Inferior parietal cortex (tissue), 1 donor: ENCODE measurements around the gene CENPW.

Source experiments
- DNase-seq: peaks from one replicate; pipeline ENCODE4 v3.0.0-alpha.2; 2016; ENCODE audit errors: extremely low spot score

The CENPW gene

DNA sequence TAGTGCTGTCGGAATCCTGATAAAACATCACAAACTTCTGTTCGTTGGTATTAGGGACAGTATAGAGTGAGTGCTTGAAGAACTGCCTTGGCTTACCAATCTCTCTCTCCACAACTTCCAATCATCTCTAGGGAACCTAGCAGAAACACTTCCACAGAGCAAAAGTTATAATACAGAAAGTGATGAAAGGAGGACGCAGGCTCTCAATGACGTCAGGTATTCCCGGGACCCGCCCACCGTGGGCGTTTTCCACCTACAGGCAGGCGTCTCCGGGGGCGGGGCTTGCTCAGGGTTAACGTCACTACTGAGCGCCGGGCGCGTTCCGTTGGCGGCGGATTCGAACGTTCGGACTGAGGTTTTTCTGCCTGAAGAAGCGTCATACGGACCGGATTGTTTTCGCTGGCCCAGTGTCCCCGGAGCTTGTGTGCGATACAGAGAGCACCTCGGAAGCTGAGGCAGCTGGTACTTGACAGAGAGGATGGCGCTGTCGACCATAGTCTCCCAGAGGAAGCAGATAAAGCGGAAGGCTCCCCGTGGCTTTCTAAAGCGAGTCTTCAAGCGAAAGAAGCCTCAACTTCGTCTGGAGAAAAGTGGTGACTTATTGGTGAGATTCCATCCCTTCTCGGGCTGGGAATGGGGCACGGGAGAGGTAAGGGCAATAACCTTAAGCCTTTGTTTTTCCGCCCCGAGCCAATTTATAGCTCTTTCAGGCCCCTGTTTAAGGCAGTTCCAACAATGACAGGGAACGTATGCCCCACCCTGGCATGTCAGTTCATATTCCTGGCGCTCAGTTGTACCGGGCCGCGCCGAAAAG lies at the start of gene CENPW:
TSS of gene CENPW (plus strand) at position 320 of the 814 bp plus-strand sequence. CDS start at position 479, 159 bp downstream.
- peak; percentile 79 for DNase-seq

DNA sequence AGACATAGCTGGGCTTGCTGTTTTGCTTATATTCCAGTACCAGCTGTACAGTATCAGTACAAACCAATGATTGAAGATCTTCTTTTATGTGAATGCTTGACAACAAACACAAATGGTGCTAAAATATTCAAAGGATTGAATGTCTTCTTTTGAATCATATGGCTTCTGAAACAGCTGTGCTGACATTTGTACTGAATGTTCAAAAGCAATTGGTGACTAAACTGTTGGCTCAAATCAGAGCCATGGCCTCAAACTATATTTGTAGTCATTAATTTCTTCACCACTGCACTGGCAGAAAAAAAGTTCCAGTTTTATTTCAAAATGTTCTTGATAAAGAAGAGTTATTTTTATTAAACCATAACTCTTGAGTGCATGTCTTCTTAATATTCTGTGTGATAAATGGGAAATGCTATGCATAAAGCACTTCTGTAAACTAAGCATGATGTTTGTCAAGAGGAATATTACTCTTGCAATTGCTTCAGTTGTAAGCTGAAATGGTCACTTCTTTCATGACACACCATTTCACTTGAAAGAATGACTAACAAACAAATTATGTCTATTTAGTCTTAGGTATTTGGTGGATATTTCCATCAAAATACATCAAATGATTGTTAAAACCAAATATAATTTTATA lies 45.9 kb upstream of the CENPW start:
- DNase-seq: no peak

DNA sequence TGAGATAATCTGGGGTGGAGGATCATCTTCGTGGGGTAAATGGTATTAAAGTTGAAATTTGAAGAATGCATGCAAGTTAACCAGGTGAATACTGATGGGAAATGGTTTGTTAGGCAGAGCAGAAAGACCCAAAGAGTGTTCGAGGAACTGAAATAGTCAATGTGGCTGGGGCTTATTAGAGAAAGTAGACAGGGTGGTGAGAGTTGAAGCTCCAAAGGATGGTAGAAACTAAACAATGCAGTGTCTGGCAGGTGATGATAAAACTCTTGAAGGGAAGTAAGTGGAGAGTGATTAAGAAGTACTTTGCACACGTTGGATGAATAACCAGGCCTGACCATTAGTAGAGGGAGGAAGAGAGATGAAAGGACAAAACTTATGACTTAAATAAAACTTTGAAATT lies 39.8 kb upstream of the CENPW start:
- DNase-seq: no peak

DNA sequence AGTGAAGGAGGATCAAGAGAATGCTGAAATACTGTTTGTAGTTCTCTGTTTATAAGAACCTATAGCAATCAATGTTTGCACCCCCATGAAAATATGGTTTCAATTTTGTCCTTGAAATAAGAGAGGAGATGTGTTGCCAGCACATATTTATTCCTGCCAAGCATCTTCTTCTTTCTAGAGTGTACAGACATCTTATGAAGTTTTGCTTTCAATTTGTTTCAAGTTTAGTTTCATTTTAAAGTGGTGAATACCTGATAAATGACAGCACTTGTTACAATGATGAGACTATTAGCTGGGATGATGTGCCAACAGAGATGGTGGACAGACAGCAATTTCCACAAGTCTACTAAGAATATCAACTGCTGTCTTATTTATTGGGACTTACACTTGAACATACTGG lies 39.2 kb upstream of the CENPW start:
- no peak for DNase-seq

DNA sequence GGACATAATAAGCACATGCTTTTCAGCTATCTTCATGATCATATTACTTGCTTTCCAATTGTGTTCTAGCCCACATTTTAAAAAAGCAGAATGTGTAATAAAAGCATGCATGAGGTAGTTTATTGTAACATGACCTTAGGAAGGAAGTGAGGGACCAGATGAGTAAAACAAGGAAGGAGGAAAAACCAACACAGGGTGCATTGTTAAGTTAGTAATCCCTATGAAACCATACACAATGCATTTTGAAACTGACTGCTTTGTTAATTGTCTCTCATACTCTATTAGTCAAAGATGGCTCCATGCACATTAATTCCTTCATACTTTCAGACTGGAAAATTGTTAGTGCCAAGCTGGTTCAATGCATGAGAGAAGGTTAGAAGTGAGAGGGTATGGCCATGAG lies 37.7 kb upstream of the CENPW start:
- DNase-seq: no peak

DNA sequence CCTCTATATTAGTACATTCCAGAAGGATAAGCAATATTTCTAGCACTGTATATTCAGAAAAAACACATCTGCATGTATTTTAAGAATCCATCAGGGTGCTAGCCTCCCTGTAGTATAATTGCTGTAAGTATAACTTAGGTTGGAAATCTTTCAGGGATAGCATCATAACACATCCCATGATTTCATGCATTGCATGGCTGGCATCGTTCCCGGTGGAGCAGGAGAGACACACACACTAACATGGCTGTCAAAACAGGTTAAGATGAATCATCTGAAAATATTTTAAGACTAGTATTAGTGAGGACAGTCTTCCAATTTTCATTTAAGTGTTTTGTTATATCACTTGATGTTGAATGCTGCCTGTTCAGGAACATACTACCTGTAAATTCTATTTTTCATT lies 32.1 kb upstream of the CENPW start:
- no peak for DNase-seq

DNA sequence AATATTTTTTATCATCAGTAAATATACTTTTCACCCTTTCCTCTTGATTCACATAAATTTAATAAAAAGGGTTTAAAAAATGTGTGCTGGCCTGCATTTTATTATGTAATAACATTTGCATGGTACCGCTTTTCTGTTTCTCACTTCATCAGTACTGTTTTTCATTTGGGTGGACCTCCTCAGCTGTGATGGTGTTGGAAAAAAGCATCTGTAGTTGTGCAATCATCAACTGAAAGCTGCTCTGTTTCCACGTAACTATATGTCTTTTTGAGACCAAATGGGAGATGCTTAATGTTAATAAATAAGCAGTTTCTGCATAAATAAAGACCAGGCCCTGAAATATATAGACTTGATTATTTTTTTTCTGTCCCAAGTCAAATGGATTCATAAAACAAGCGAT lies 31.6 kb upstream of the CENPW start:
- DNase-seq: no peak

DNA sequence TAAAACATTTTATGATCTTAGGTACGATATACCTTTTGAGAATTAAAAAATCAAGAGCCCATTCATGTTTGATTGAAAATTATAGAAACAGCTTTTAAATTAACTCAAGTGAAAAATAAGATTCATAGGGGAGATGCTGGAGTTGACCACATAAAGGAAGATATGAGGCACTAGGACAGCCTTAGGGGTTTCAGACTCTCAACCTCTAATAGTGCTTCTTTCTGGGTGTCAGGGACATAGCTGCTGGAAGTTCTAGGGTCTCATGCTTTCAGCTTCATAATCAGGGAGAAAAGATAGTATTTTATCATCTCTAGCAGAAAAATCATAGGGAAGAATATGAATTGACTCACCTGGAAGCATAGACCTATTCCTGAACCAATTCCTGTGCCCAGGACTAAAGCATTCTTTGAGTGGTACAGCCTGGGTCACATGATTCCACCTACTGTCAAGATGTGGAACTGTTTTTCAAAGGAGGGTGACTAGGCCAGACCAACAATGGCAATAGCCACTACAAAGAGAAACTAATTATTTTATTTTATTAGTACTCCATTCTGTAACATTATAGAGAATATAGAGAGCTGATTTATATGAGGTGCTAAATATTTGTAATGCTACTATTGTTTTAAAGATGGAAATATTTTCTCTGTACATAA lies 27.8 kb upstream of the CENPW start:
- no peak for DNase-seq

DNA sequence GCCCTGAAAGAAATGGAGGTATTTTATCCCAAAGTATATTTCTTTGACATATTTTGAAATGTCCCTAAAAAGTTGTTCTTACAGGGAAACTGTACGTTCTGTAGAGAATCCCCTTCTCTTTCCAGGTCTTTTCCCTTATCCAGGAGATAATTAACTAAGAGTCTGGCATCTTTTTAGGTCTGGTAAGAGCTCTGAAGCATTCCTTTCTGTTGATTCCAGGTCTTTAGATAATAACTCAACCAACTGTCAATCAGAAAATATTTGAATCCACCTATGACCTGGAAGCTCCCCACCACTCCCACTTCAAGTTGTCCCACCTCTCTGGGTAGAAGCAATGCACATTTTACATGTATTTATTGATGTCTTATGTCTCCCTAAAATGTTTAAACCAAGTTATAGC lies 26.0 kb upstream of the CENPW start:
- no peak for DNase-seq

DNA sequence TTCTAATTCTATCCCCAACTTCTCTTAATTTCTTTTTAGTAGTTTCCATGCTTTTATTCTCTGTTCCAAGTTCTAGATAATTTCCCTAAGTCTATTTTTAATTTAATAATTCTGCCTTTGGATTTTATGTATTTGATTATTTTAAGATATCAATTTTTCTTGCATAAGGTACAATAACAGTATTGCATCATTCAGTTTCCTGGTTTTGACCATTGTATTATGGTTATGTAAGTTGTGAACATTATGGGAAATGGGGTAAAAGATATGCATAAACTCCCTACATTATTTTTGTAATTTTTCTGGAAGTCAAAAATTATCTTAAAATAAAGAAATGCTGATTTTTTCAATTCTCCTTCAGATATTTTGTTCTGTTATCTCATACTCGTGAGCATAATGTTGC lies 21.1 kb upstream of the CENPW start:
- no peak for DNase-seq

DNA sequence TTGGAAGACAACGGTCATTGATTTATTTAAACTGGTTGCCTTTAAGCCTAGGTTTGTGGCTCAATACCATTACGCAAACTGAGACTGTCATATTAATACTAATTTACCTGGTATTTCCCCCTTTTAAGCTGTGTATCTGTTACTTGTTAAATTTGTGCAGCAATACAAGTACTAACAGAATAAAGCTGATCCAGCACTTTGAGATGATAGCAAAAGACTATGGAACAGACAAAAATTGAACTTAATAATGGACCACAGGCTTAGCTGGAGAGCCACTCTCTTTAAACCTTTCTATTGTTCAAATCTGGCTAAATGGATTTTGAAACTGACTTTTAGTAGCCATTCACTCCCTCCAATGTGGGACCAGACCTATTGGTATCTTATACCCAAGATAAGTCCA lies 6.2 kb upstream of the CENPW start:
- no peak for DNase-seq

DNA sequence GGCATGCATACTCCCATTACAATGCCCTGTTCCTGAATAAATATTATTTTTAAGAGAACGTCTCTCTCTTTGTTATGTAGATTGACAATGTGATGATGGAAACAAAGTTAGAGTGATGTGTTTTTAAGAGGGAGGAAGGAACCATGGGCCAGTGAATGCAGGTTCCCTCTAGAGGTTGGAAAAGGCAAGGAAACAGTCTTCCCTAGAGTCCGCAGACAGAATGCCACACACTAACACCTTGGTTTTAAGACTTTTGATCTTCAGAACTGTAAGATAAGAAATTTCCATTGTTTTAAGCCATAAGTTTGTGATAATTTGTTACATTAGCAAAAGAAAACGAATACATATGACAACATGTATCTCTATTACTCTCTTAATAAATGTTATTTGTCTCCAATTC lies 4.7 kb upstream of the CENPW start:
- no peak for DNase-seq

DNA sequence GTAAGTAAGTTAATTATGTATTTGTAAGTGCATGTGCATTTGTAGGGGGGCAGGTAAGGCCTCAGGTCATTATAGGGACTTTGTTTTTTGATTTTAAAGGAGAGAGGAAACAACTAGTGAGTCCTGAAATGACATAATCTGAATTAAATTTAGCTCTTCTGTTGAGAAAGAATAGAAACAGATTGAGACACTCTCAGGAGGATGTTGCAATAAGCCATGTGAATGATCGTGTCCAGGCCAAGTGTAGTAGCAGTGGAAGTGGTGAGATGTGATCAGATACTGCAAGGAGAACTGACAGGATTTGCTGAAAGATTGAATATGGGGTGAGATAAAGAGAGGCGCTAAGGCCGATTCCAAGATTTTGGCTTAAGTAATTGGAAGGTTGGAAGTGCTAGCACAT lies 2.6 kb upstream of the CENPW start:
- DNase-seq: peak; percentile 29

DNA sequence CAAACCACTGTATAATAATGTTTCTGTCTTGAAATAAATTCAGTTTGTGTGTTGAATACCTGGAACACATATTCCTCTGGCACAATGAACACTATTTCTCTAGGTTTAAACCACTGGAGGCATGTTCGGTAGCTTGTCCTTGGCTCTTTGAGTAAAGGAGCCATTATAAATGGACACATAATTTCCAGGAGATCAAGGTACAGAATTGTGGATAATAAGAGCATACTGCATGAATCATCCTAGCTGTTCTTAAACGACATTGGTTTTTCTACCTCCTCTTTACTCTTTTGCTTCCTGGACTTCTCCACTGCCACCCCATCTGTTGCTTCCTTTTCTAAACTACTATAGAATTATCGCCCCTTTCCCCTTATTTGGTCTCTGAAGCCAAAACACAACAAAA lies 1.2 kb downstream of the CENPW start:
- no peak for DNase-seq

DNA sequence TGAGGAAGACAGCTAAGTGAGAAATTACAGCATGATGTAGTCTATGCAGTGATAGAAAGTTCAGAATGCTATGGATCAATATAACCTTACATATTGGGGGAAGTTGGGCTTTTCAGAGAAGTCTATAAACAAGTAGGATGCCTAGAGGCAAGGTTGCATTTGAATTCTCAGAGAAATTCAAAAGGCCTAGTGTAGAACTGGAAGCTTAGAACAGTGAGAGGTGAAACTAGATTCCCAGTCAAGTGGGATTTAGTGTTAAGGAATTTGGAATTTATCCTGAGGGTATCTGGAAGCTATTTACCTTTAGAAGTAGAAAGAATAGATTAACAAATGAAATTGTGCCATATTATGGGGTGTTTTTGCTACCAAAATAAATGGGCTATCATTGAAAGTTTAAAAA lies 4.3 kb downstream of the CENPW start:
- DNase-seq: no peak

DNA sequence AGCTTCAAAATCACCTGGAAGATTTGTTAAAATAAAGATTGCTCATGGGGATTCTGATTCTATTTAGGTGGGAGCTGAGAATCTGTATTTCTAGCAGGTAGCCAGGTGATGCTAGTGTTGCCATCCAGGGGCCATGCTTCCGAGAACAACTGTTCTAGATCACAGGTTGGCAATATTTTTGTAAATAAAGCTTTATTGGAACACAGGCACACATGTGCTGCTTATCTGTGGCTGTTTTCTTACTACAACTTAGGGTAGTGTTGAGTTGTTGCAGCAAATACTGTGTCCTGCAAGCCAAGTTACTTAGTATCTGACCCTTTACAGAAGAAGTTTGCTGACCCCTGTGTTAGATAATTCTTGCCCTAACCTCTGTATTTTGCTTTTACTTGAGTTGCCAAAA lies 12.0 kb downstream of the CENPW start:
- DNase-seq: no peak

DNA sequence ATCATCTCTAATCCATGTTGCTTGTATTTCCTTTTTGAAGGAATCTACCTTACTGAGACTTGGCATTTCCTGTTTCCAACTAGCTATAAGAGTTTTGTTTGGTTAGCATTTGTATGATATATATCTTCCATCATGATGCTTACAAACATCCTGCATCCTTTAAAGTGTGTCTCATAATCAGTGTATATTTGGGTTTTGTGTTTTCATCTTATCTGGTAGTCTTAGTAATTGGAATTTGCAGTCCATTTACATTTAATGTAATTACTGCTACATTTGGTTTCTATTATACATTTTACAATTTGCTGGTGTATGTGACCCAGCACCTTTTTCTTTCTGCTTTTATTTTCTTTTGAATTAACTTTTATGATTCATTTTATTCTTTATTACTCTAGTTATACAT lies 12.6 kb downstream of the CENPW start:
- no peak for DNase-seq

DNA sequence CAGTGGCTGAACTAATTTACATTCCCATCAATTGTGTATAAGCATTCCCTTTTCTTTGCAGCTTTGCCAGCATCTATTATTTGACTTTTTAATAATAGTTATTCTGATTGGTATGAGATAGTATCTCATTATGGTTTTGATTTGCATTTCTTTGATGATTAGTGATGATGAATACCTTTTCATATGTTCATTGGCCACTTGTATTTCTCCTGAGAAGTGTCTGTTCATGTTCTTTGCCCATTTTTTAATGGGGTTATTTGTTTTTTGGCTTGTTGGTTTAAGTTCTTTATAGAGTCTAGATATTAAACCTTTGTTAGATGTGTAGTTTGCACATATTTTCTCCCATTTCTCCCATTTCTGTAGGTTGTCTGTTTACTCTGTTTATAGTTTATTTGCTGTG lies 16.6 kb downstream of the CENPW start:
- no peak for DNase-seq

DNA sequence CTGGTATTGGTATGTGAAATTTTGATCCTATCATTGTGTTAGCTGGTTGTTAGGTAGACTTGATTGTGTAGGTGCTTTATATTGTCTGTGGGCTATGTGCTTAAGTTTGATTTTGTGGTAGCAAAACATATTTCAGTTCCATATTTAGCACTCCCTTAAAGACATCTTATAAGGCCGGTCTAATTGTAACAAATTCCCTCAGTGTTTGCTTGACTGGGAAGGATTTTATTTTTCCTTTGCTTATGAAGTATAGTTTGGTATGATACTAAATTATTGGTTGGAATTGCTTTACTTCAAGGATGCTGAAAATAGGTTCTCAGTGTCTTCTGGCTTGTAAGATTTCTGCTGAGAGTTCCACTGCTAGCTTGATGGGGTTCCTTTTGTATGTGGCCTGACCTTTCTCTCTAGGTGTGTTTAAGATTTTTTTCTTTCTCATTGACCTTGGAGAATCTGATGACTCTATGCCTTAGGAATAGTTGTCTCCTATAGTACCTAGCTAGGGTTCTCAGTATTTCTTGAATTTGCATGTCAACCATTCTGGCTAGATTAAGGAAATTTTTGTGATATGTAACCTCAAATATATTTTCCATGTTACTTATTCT lies 20.1 kb downstream of the CENPW start:
- no peak for DNase-seq

DNA sequence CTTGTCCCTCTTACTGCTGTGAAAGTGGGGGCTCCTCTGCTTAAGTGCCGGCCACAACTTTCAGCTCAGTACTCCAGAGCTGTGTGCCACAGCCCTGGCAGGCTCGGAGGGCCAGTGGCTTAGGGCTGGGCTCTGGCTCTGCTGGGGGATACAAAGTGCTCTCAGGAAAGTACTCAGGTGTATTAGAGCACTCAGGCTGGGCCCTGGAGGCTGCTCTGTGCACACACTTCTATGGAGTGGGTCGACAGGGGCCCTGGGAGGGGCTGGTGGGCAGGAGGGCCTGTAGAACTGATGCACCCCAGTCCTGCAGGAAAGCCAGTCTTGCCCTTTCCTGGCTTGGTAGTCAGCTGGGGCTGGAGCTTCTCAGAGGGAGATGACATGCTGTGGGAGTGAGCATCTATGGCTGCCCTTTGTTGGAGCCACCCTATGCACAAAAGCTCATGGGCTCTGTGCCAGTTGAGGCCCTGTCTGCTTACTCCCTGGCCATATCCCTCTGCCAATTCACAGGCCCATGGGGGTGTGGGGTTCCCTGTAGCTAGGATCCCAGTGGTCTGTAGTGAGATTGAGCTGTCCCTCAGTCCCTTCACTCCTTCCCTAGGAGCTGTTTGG lies 22.0 kb downstream of the CENPW start:
- no peak for DNase-seq

DNA sequence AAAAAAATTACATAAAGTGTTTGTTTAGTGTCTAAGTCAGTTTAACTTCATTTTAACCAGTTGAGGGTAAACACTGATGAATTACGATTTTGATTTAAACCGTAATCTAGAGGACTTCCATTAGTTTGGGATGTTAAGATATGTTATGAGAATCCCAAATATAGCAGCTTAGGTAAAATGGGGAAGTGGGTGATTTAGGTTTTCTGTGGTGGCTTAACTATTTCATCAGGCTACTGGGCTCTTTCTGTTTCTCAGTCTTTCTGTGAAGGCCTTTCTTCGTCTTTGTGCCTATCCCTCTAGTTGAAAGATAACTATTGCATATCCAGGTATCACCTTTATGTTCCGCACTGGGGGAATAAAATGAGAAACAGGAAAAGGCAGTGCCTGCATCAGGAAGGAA lies 27.9 kb downstream of the CENPW start:
- no peak for DNase-seq

DNA sequence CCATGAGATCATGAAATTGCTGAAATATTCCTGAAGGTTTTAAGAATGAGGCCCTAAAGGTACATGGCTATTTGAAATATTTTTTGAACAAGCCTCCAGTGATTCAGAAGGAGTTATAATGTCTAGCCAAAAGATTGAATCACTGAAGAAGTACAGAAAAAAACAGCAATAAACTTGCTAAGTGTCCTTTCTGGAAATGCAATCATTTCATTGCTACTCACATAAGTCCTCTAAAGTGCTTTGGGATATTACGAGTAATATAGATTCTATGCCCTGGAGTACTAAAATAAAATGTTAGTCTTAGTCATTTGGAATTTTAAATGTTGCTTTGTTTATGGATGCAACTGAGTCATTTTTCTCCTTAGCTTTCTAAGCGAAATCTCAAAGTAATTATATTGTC lies 32.7 kb downstream of the CENPW start:
- no peak for DNase-seq
